Measurements from ENCODE around the gene TCF12. TPM values are rescaled to one million over a fixed set of nuclear protein-coding genes. Genes with fewer than 3 reads are reported as not detected.

The TCF12 gene
- total RNA-seq, 1 donor from 2014 or later, result 112 TPM

- FAIRE-seq (no peak), DNase-seq (ENCODE audit: low read depth) (no peak)
- H3K36me3 ChIP-seq (ENCODE audit: insufficient read depth, low read length), result no peaks in the 10 kb centered on the region
- H3K9me3 ChIP-seq (ENCODE audit: insufficient read depth, low read depth, low read length), result no peaks in the 10 kb centered on the region
- H3K4me2 ChIP-seq (ENCODE audit: low read length), result no peak overlapping the region
- H3K27me3 ChIP-seq (ENCODE audit: insufficient read depth, low read length), result no peaks in the 10 kb centered on the region
- H3K4me1 ChIP-seq (ENCODE audit: insufficient read depth, low read length), result no peaks in the 10 kb centered on the region
- no peaks in the 10 kb centered on the region for H3K27me3 Mint-ChIP-seq (ENCODE audit: low read depth, unreplicated experiment)
- H3K4me3 ChIP-seq (ENCODE audit: insufficient read depth, low read depth, low read length), result no peak overlapping the region
- no peak overlapping the region for H3K4me3 Mint-ChIP-seq (ENCODE audit: unreplicated experiment)
- H3K27ac ChIP-seq (ENCODE audit: low read depth, low read length), result no peak overlapping the region
- H3K27ac Mint-ChIP-seq (ENCODE audit: unreplicated experiment), result no peak overlapping the region
- no peak overlapping the region for H2AFZ ChIP-seq (ENCODE audit: low read depth, low read length)
- no peak for TF ChIP-seq EZH2 (IDR thresholded peaks at IDR 0.05; ENCODE audit: insufficient read depth, low read length)
- peaks cover 3% of the 10 kb centered on the region for H3K4me1 Mint-ChIP-seq (ENCODE audit: low read depth, unreplicated experiment)
- H4K20me1 ChIP-seq (ENCODE audit: insufficient read depth, low read length), result peaks cover 19% of the 10 kb centered on the region
- peaks cover 2% of the 10 kb centered on the region for H3K36me3 Mint-ChIP-seq (ENCODE audit: low read depth, unreplicated experiment)
- peaks cover 43% of the 10 kb centered on the region for H3K79me2 ChIP-seq (ENCODE audit: insufficient read depth, low read length)
- H3K9ac ChIP-seq (ENCODE audit: low read length), result no peak overlapping the region
- no peaks in the 10 kb centered on the region for H3K9me3 Mint-ChIP-seq (ENCODE audit: unreplicated experiment)
Measured at GRCh38 chr15:57091636-57092035, 173.2 kb downstream of the TCF12 start.

GRCh38 chr15:57092252-57092651, 173.8 kb downstream of the TCF12 start:
- Histone ChIP-seq H3K27ac (ENCODE audit: low read depth, low read length) (no peak overlapping the region), H3K9me3 (ENCODE audit: insufficient read depth, low read depth, low read length) (no peaks in the 10 kb centered on the region), H2AFZ (ENCODE audit: low read depth, low read length) (no peak overlapping the region), H3K9ac (ENCODE audit: low read length) (no peak overlapping the region), H3K4me1 (ENCODE audit: insufficient read depth, low read length) (no peaks in the 10 kb centered on the region), H3K4me2 (ENCODE audit: low read length) (no peak overlapping the region), H3K36me3 (ENCODE audit: insufficient read depth, low read length) (no peaks in the 10 kb centered on the region), H3K27me3 (ENCODE audit: insufficient read depth, low read length) (no peaks in the 10 kb centered on the region), H3K4me3 (ENCODE audit: insufficient read depth, low read depth, low read length) (no peak overlapping the region), H4K20me1 (ENCODE audit: insufficient read depth, low read length) (peaks cover 19% of the 10 kb centered on the region), H3K79me2 (ENCODE audit: insufficient read depth, low read length) (peaks cover 38% of the 10 kb centered on the region)
- DNase-seq (ENCODE audit: low read depth) (no peak), FAIRE-seq (no peak)
- TF ChIP-seq EZH2 (IDR thresholded peaks at IDR 0.05; ENCODE audit: insufficient read depth, low read length), result no peak
- TF ChIP-seq CTCF (IDR thresholded peaks at IDR 0.05; ENCODE audit: insufficient read depth, low read depth, low read length), result no peak
- Mint-ChIP-seq H3K9me3 (ENCODE audit: unreplicated experiment) (no peaks in the 10 kb centered on the region), H3K27ac (ENCODE audit: unreplicated experiment) (no peak overlapping the region), H3K27me3 (ENCODE audit: low read depth, unreplicated experiment) (no peaks in the 10 kb centered on the region), H3K4me3 (ENCODE audit: unreplicated experiment) (no peak overlapping the region), H3K36me3 (ENCODE audit: low read depth, unreplicated experiment) (peaks cover 2% of the 10 kb centered on the region), H3K4me1 (ENCODE audit: low read depth, unreplicated experiment) (peaks cover 3% of the 10 kb centered on the region)

GRCh38 chr15:57094321-57095257, 176.1 kb downstream of the TCF12 start:
- Histone ChIP-seq H3K79me2 (ENCODE audit: insufficient read depth, low read length) (peaks cover 24% of the 10 kb centered on the region), H3K4me2 (ENCODE audit: low read length) (no peak overlapping the region)

More at GRCh38 chr15:57094321-57095257, 176.1 kb downstream of the TCF12 start:
- Mint-ChIP-seq H3K27me3 (ENCODE audit: low read depth, unreplicated experiment) (no peaks in the 10 kb centered on the region), H3K4me3 (ENCODE audit: unreplicated experiment) (no peak overlapping the region), H3K4me1 (ENCODE audit: low read depth, unreplicated experiment) (peaks cover 5% of the 10 kb centered on the region), H3K36me3 (ENCODE audit: low read depth, unreplicated experiment) (peaks cover 2% of the 10 kb centered on the region), H3K27ac (ENCODE audit: unreplicated experiment) (no peak overlapping the region), H3K9me3 (ENCODE audit: unreplicated experiment) (no peaks in the 10 kb centered on the region)
- Histone ChIP-seq H3K4me3 (ENCODE audit: insufficient read depth, low read depth, low read length) (no peak overlapping the region), H3K27ac (ENCODE audit: low read depth, low read length) (no peak overlapping the region), H4K20me1 (ENCODE audit: insufficient read depth, low read length) (peaks cover 11% of the 10 kb centered on the region), H3K4me1 (ENCODE audit: insufficient read depth, low read length) (no peaks in the 10 kb centered on the region), H3K9me3 (ENCODE audit: insufficient read depth, low read depth, low read length) (no peaks in the 10 kb centered on the region), H3K36me3 (ENCODE audit: insufficient read depth, low read length) (no peaks in the 10 kb centered on the region), H3K27me3 (ENCODE audit: insufficient read depth, low read length) (no peaks in the 10 kb centered on the region), H3K9ac (ENCODE audit: low read length) (no peak overlapping the region), H2AFZ (ENCODE audit: low read depth, low read length) (no peak overlapping the region)
- TF ChIP-seq EZH2 (IDR thresholded peaks at IDR 0.05; ENCODE audit: insufficient read depth, low read length) (no peak), CTCF (IDR thresholded peaks at IDR 0.05; ENCODE audit: insufficient read depth, low read depth, low read length) (no peak)
- DNase-seq (ENCODE audit: low read depth) (no peak), FAIRE-seq (peak; percentile 43)
